CD4-positive, alpha-beta T cell (primary cell): ENCODE results near the gene MT1G. TPM values are rescaled to one million over a fixed set of nuclear protein-coding genes. Genes with fewer than 3 reads are reported as not detected.

Source experiments
- ATAC-seq: fragments of 200-7000 bp; cut with Tn5 transposase; one replicate; pipeline ENCODE4 v1.10.0; 2022; ENCODE audit warnings: mild to moderate bottlenecking; ENCODE audit not compliant: poor library complexity
- CTCF ChIA-PET: fragments of 350-600 bp; sonication (Branson Sonifier 250); formaldehyde crosslinking; loops from one replicate; lab custom pipeline; 2021; ENCODE audit warnings: antibody characterized with exemption, inconsistent platforms; lab: Charles Lee
- POLR2A ChIA-PET: fragments of 350-600 bp; sonication (Branson Sonifier 250); formaldehyde crosslinking; loops from one replicate; lab custom pipeline; 2021; ENCODE audit warnings: antibody characterized with exemption, inconsistent platforms; lab: Charles Lee
- DNase-seq, 14 experiments: peaks; one replicate each; pipeline ENCODE4 v3.0.0-alpha.2; 2013 to 2020; ENCODE audit warnings: mixed read lengths in 2 of 14
- H3K27ac ChIP-seq, 2 donors: one replicate each; pipeline versions ENCODE4 v1.5.1 to v1.7.0; 2013; ENCODE audit warnings: low read length in 2 of 2, low read depth in 1 of 2, mild to moderate bottlenecking in 1 of 2
- H3K27me3 ChIP-seq, 2 experiments: 1 replicate in 1 of 2; 2 replicates in 1 of 2; pipeline versions ENCODE4 v1.6.1 to v1.7.0; 2013; ENCODE audit warnings: low read length in 2 of 2, control low read depth in 1 of 2, mild to moderate bottlenecking in 1 of 2, moderate library complexity in 1 of 2; ENCODE audit not compliant: insufficient read depth in 2 of 2, control insufficient read depth in 1 of 2
- H3K36me3 ChIP-seq: one replicate; pipeline ENCODE4 v1.6.1; 2013; ENCODE audit warnings: low read length, control low read depth; ENCODE audit not compliant: insufficient read depth
- H3K4me1 ChIP-seq: one replicate; pipeline ENCODE4 v1.6.1; 2013; ENCODE audit warnings: low read length, control low read depth; ENCODE audit not compliant: insufficient read depth
- H3K4me3 ChIP-seq: one replicate; pipeline ENCODE4 v1.5.1; 2013; ENCODE audit warnings: mild to moderate bottlenecking, low read length, moderate library complexity
- H3K9me3 ChIP-seq, 2 experiments: 1 replicate in 1 of 2; 2 replicates in 1 of 2; pipeline versions ENCODE4 v1.6.1 to v1.7.0; 2013; ENCODE audit warnings: low read length in 2 of 2, mild to moderate bottlenecking in 2 of 2, control low read depth in 1 of 2, moderate library complexity in 1 of 2; ENCODE audit not compliant: control insufficient read depth in 1 of 2, insufficient read depth in 1 of 2
- H3K27ac Mint-ChIP-seq: one replicate; pipeline ENCODE4 v1.8.0; 2020; ENCODE audit warnings: mixed read lengths
- H3K27me3 Mint-ChIP-seq: one replicate; pipeline ENCODE4 v1.8.0; 2021; ENCODE audit warnings: mixed read lengths
- H3K36me3 Mint-ChIP-seq: one replicate; pipeline ENCODE4 v1.8.0; 2021; ENCODE audit warnings: low read depth, mixed read lengths
- H3K4me1 Mint-ChIP-seq: one replicate; pipeline ENCODE4 v1.8.0; 2021; ENCODE audit warnings: low read depth, mixed read lengths
- H3K4me3 Mint-ChIP-seq: one replicate; pipeline ENCODE4 v1.8.0; 2020; ENCODE audit warnings: mild to moderate bottlenecking, mixed read lengths
- H3K9me3 Mint-ChIP-seq: one replicate; pipeline ENCODE4 v1.8.0; 2020; ENCODE audit warnings: mixed read lengths
- CTCF ChIP-seq: fragments of 200-600 bp; IDR thresholded peaks from one replicate; pipeline ENCODE4 v1.8.0; 2022; ENCODE audit warnings: antibody characterized with exemption, mild to moderate bottlenecking
- intact Hi-C, 2 experiments: fragments of 100-400 bp; cut with DNase I in 1 of 2; cut with micrococcal nuclease in 1 of 2; formaldehyde crosslinking; loops; one replicate each; pipeline versions ENCODE4 v1.15.1 to v1.9.0; 2023 to 2025; cut with DNase I, micrococcal nuclease
- total RNA-seq, 174 experiments: library from RNA in 2 of 174; stranded (reverse) in 2 of 174; gene quantifications; one replicate each; pipeline ENCODE4 v1.2.3 and lab custom pipeline; 2021 to 2026

Gene MT1G
- total RNA-seq, 2 experiments from 2014 or later: not detected

DNA sequence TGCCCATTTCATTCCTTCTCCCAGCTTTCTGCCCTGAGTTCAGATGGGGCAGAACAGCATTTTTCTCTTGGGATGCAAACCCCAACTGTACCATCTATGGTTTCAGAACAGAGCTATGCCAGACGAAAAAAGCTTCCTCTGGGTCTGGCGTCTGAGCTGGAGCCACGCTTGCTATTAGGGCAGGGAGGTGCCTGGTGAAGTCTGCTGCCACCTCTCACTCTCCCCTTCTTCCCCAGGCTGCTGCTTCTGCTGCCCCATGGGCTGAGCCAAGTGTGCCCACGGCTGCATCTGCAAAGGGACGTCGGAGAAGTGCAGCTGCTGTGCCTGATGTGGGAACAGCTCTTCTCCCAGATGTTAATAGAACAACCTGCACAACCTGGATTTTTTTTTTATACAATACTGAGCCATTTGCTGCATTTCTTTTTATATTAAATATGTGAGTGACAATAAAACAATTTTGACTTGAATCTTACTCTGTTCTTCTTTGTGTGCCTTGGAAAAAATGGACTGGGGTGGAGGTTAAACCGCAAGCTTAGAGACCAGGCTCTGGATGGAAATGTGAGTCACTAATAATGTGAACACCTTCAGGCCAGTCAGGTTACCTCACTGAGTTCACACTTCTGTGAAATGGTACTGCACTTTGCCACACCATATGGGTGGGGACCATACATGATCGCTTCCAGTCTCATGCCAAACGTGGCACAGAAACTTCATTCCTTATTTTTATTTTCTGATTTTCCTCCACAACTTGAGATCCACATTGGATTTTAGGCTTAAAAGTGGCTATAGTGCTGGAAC is 31.1 kb downstream of the MT1G start:
- no peak overlapping the region for H3K27ac Mint-ChIP-seq
- no peak for TF ChIP-seq CTCF
- Histone ChIP-seq H3K27ac (no peak overlapping the region), H3K4me3 (no peak overlapping the region), H3K36me3 (no peaks in the 10 kb centered on the region), H3K9me3 (peaks cover 0 to 13% of the 10 kb centered on the region in 2 experiments), H3K27me3 (peaks cover 69 to 82% of the 10 kb centered on the region in 2 experiments), H3K4me1 (peaks cover 47% of the 10 kb centered on the region)
- H3K36me3 Mint-ChIP-seq: no peaks in the 10 kb centered on the region
- CTCF ChIA-PET: interaction anchor here (1.2 kb wide), 1 partner anchor 19 kb away, joined by 3 read pairs; no protein-coding TSS in a partner anchor
- peaks cover 92% of the 10 kb centered on the region for H3K27me3 Mint-ChIP-seq
- no peaks in the 10 kb centered on the region for H3K9me3 Mint-ChIP-seq
- intact Hi-C loops: no loop called here
- ATAC-seq (no peak), DNase-seq (no peak)
- peaks cover 50% of the 10 kb centered on the region for H3K4me1 Mint-ChIP-seq
- POLR2A ChIA-PET: interaction anchor here (0.8 kb wide), 1 partner anchor 11 kb away, joined by 3 read pairs; the partner anchor contains the start of gene MT1E
- no peak overlapping the region for H3K4me3 Mint-ChIP-seq

GRCh38 chr16:56635441-56635967 is 32.4 kb downstream of the MT1G start:
- Histone ChIP-seq H3K27ac (no peak overlapping the region), H3K27me3 (peaks cover 78 to 91% of the 10 kb centered on the region in 2 experiments), H3K4me1 (peaks cover 49% of the 10 kb centered on the region), H3K9me3 (peaks cover 0 to 13% of the 10 kb centered on the region in 2 experiments), H3K36me3 (no peaks in the 10 kb centered on the region), H3K4me3 (peak overlapping the region; percentile 19)
- DNase-seq (no peak), ATAC-seq (peak; percentile 23)
- TF ChIP-seq CTCF: no peak
- H3K36me3 Mint-ChIP-seq: no peaks in the 10 kb centered on the region
- ChIA-PET POLR2A (no interaction called here), CTCF (no interaction called here)
- H3K27ac Mint-ChIP-seq: no peak overlapping the region
- H3K4me3 Mint-ChIP-seq: peak overlapping the region; percentile 68
- intact Hi-C loops: no loop called here
- peaks cover 95% of the 10 kb centered on the region for H3K27me3 Mint-ChIP-seq
- H3K9me3 Mint-ChIP-seq: no peaks in the 10 kb centered on the region
- H3K4me1 Mint-ChIP-seq: peaks cover 56% of the 10 kb centered on the region

GRCh38 chr16:56634715-56635440 is 33.0 kb downstream of the MT1G start:
- Mint-ChIP-seq H3K27me3 (peaks cover 95% of the 10 kb centered on the region), H3K27ac (no peak overlapping the region), H3K9me3 (no peaks in the 10 kb centered on the region), H3K4me3 (peak overlapping the region; percentile 74), H3K36me3 (no peaks in the 10 kb centered on the region), H3K4me1 (peaks cover 56% of the 10 kb centered on the region)
- POLR2A ChIA-PET: no interaction called here
- intact Hi-C loops: no loop called here
- Histone ChIP-seq H3K27ac (no peak overlapping the region), H3K9me3 (peaks cover 0 to 13% of the 10 kb centered on the region in 2 experiments), H3K4me3 (peak overlapping the region; percentile 19), H3K27me3 (peaks cover 76 to 90% of the 10 kb centered on the region in 2 experiments), H3K36me3 (no peaks in the 10 kb centered on the region), H3K4me1 (peaks cover 49% of the 10 kb centered on the region)
- ATAC-seq (no peak), DNase-seq (no peak)
- CTCF ChIA-PET: no interaction called here
- TF ChIP-seq CTCF: no peak
